Stimulated activated CD4-positive, alpha-beta T cell treated with anti-CD3 and anti-CD28 coated beads, TNF-alpha, amount 100 ng/mL, for 4 hours (primary cell): ENCODE data around the gene CTNNBL1.
"Not testable (repeated sequence)": the region's sequence is repeated elsewhere in the genome, so short reads cannot be mapped to it uniquely, and the experiment has no call there.

Source experiments
- DNase-seq, 3 experiments: peaks; one replicate each; pipeline ENCODE4 v3.0.0-alpha.2; 2020; ENCODE audit warnings: low read depth in 3 of 3

The CTNNBL1 gene

GRCh38 chr20:37679751-37680150 is 14.1 kb upstream of the CTNNBL1 start:
- not testable (repeated sequence) for DNase-seq

GRCh38 chr20:37680420-37680819 is 13.4 kb upstream of the CTNNBL1 start:
- DNase-seq = no peak

GRCh38 chr20:37681384-37682112 is 12.3 kb upstream of the CTNNBL1 start:
- no peak for DNase-seq

GRCh38 chr20:37683146-37683545 is 10.7 kb upstream of the CTNNBL1 start:
- DNase-seq = not testable (repeated sequence)

- no peak for DNase-seq
Measured at GRCh38 chr20:37686762-37687477, 6.9 kb upstream of the CTNNBL1 start.

GRCh38 chr20:37687478-37687805 is 6.4 kb upstream of the CTNNBL1 start:
- DNase-seq = no peak

- DNase-seq = no peak
Measured at GRCh38 chr20:37688093-37688492, 5.7 kb upstream of the CTNNBL1 start.

- no peak for DNase-seq
Measured at GRCh38 chr20:37690626-37691369, 3.0 kb upstream of the CTNNBL1 start.

GRCh38 chr20:37692459-37693166 is 1.2 kb upstream of the CTNNBL1 start:
- DNase-seq = no peak

GRCh38 chr20:37693242-37693634 is 592 bp upstream of the CTNNBL1 start:
- no peak for DNase-seq

GRCh38 chr20:37695684-37696342 is 2.0 kb downstream of the CTNNBL1 start:
- no peak for DNase-seq

GRCh38 chr20:37697314-37697713 is 3.5 kb downstream of the CTNNBL1 start:
- no peak for DNase-seq

- no peak for DNase-seq
Measured at GRCh38 chr20:37699202-37699601, 5.4 kb downstream of the CTNNBL1 start.

GRCh38 chr20:37700301-37700700 is 6.5 kb downstream of the CTNNBL1 start:
- DNase-seq = no peak

GRCh38 chr20:37701676-37702075 is 7.8 kb downstream of the CTNNBL1 start:
- DNase-seq = not testable (repeated sequence)

- DNase-seq = no peak
Measured at GRCh38 chr20:37702403-37703034, 8.7 kb downstream of the CTNNBL1 start.

- no peak for DNase-seq
Measured at GRCh38 chr20:37703035-37703845, 9.4 kb downstream of the CTNNBL1 start.

GRCh38 chr20:37704955-37705354 is 11.1 kb downstream of the CTNNBL1 start:
- DNase-seq = no peak

- no peak for DNase-seq
Measured at GRCh38 chr20:37706298-37706697, 12.5 kb downstream of the CTNNBL1 start.

GRCh38 chr20:37711001-37711400 is 17.2 kb downstream of the CTNNBL1 start:
- DNase-seq = no peak
